Measurements from ENCODE around the gene TMEM135. TPM values are rescaled to one million over a fixed set of nuclear protein-coding genes. Genes with fewer than 3 reads are reported as not detected.

TMEM135 gene
- total RNA-seq, 4 donors from 2014 or later: 7.9 to 38.7 (median 18.9) TPM

DNA sequence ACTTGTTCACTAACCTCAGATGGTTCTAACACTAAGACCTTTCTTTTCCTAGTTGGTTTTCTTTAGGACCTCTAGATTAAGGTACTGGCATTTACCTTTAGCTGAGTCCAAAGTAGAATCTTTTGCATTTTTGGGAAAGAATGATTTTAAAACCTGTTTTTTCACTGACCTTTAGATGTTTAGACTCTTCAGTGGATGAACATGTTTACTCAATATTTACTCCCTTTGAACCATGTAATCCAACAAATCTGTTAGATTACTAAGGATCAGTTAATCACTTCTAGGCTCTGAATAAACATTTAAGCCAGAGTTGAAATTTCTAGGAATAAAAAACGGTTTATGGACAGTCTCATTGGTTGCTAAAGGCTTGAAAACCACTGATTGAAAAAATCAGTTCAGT is 6.2 kb downstream of the TMEM135 start:
- Histone ChIP-seq H3K27ac (no peak overlapping the region), H3K4me1 (peaks cover 17 to 19% of the 10 kb centered on the region in 2 donors), H3K36me3 (no peaks in the 10 kb centered on the region), H3K4me3 (no peak overlapping the region), H3K9me3 (no peaks in the 10 kb centered on the region), H3K27me3 (no peaks in the 10 kb centered on the region)
- intact Hi-C loops (cut with DNase I; ENCODE audit: low total_unique reads) (no loop called here), in situ Hi-C loops (cut with MboI; ENCODE audit: low sequenced_read_pairs in 4 of 4) (no loop called here)
- no peak for ATAC-seq
- no peak for TF ChIP-seq POLR2A (IDR thresholded peaks at IDR 0.05)
- TF ChIP-seq, protein P1, sequence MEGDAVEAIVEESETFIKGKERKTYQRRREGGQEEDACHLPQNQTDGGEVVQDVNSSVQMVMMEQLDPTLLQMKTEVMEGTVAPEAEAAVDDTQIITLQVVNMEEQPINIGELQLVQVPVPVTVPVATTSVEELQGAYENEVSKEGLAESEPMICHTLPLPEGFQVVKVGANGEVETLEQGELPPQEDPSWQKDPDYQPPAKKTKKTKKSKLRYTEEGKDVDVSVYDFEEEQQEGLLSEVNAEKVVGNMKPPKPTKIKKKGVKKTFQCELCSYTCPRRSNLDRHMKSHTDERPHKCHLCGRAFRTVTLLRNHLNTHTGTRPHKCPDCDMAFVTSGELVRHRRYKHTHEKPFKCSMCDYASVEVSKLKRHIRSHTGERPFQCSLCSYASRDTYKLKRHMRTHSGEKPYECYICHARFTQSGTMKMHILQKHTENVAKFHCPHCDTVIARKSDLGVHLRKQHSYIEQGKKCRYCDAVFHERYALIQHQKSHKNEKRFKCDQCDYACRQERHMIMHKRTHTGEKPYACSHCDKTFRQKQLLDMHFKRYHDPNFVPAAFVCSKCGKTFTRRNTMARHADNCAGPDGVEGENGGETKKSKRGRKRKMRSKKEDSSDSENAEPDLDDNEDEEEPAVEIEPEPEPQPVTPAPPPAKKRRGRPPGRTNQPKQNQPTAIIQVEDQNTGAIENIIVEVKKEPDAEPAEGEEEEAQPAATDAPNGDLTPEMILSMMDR (IDR thresholded peaks at IDR 0.05 in 4 of 5, conservative IDR thresholded peaks at IDR 0.05 in 1 of 5): no peak
- DNase-seq: no peak

DNA sequence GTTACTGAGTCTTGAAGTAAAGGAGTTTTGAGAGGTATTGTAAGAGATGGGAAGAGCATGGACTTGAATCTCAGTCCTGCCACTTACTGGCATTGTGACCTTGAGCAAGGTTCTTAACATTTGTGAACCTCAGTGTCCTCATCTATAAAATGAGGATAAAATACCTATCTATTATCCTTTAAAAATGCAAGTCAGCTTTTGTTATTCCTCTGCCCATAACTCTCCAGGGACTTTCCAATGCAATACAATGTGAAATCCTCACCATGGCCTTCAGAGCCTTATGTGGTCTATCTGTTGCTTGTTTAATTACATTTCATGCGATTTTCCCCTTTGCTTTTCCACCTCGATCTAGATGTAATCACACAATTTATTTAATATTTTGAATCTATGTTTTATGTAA is 9.1 kb downstream of the TMEM135 start:
- H3K4me3 ChIP-seq: no peak overlapping the region
- ATAC-seq (no peak), DNase-seq (no peak)
- no peaks in the 10 kb centered on the region for H3K4me1 ChIP-seq
- TF ChIP-seq, protein P1 (IDR thresholded peaks at IDR 0.05 in 4 of 5, conservative IDR thresholded peaks at IDR 0.05 in 1 of 5): no peak
- no peak for TF ChIP-seq POLR2A (IDR thresholded peaks at IDR 0.05)
- H3K27me3 ChIP-seq: no peaks in the 10 kb centered on the region
- in situ Hi-C loops (cut with MboI; ENCODE audit: low sequenced_read_pairs in 4 of 4): no loop called here
- intact Hi-C loops (cut with DNase I; ENCODE audit: low total_unique reads): loop anchor here (2.0 kb wide), 1 partner anchor 16 kb away; no protein-coding TSS in a partner anchor
- no peaks in the 10 kb centered on the region for H3K36me3 ChIP-seq
- H3K9me3 ChIP-seq: no peaks in the 10 kb centered on the region
- no peak overlapping the region for H3K27ac ChIP-seq

DNA sequence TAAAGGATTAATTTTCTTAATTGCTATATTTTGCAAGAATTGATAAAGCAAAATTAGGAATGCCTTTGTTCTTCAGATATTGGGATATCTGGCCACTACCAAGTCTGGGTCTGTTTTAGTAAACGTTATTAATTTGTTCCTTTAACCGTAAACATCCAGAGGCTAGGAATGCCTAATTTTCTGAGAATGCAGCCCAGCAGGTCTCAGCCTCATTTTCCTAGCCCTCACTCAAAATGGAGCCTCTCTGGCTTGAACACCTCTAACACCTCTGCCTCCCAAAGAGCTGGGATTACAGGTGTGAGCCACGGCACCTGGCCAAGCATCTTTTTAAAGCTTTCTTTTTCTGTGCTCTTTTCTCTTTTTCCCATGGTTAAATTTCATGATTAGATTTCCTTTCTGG is 18.4 kb downstream of the TMEM135 start:
- H3K4me3 ChIP-seq: no peak overlapping the region
- DNase-seq (no peak), ATAC-seq (no peak)
- no peaks in the 10 kb centered on the region for H3K27me3 ChIP-seq
- H3K36me3 ChIP-seq: no peaks in the 10 kb centered on the region
- no peaks in the 10 kb centered on the region for H3K9me3 ChIP-seq
- no peak overlapping the region for H3K27ac ChIP-seq
- in situ Hi-C loops (cut with MboI; ENCODE audit: low sequenced_read_pairs in 4 of 4): loop anchor here in 1 of 4 donors (25.0 kb wide), 1 partner anchor 231 kb away; no protein-coding TSS in a partner anchor
- intact Hi-C loops (cut with DNase I; ENCODE audit: low total_unique reads): no loop called here
- H3K4me1 ChIP-seq: peaks cover 0 to 8% of the 10 kb centered on the region in 2 donors
- TF ChIP-seq POLR2A (IDR thresholded peaks at IDR 0.05): no peak
- TF ChIP-seq, protein P1 (IDR thresholded peaks at IDR 0.05 in 4 of 5, conservative IDR thresholded peaks at IDR 0.05 in 1 of 5): no peak

DNA sequence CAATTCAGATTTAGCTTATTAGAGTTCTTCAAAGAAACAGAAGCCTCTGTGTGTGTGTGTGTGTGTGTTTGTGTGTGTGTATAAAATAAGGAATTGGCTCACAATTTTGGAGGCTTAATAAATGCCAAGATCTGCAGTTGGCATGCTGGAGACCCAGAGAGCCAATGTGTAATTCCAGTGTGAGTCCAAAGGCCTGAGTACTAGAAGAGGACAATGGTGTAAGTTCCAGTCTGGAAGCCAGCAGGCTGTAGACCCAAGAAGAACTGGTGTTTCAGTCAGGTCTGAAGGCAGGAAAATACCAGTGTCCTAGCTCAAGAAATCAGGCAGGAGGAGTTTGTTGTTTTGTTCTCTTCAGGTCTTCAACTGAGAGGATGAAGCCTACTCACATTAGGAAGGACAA is 20.0 kb downstream of the TMEM135 start:
- DNase-seq: no peak
- Histone ChIP-seq H3K27me3 (no peaks in the 10 kb centered on the region), H3K4me3 (no peak overlapping the region), H3K36me3 (no peaks in the 10 kb centered on the region), H3K27ac (no peak overlapping the region), H3K9me3 (no peaks in the 10 kb centered on the region), H3K4me1 (peaks cover 0 to 8% of the 10 kb centered on the region in 2 donors)
- in situ Hi-C loops (cut with MboI; ENCODE audit: low sequenced_read_pairs in 4 of 4) (loop anchor here in 1 of 4 donors (25.0 kb wide), 1 partner anchor 230 kb away; no protein-coding TSS in a partner anchor), intact Hi-C loops (cut with DNase I; ENCODE audit: low total_unique reads) (no loop called here)
- no peak for TF ChIP-seq POLR2A (IDR thresholded peaks at IDR 0.05)
- TF ChIP-seq, protein P1 (IDR thresholded peaks at IDR 0.05 in 4 of 5, conservative IDR thresholded peaks at IDR 0.05 in 1 of 5): no peak
- no peak for ATAC-seq

Measured in gastrocnemius medialis (tissue), 4 donors.